GM11168 (cell line): ENCODE measurements around the gene AMER2.
"Not testable (repeated sequence)": the region's sequence is repeated elsewhere in the genome, so short reads cannot be mapped to it uniquely, and the experiment has no call there.

Experiments used
- in situ Hi-C: fragments of 300-500 bp; cut with MboI; formaldehyde crosslinking; loops from one replicate; pipeline ENCODE4 v1.12.0; 2022; ENCODE audit warnings: low sequenced_read_pairs; ENCODE audit not compliant: unreplicated experiment

The AMER2 gene

GRCh38 chr13:25165663-25166062 is 6.4 kb downstream of the AMER2 start:
- in situ Hi-C loops = no loop called here

GRCh38 chr13:25165163-25165562 is 6.9 kb downstream of the AMER2 start:
- in situ Hi-C loops = not testable (repeated sequence)

DNA sequence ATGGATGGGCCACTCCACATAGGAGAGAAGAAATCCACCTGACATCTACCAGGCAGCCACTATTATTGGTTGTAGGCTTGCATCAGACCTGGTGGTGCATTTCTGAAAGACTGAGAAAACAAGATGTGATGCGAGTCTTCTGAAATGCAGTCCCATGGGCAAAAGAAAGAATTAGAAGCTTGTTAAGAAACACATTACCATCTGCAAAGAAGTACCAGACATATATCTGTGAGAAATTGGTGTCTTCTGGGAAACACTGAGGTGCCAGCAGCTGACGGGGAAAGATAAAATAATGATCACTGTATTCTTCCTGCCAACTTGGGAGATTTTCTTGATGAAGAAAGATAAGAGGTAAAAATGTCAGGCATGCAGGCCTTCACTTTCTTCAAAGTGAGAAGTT is 14.4 kb downstream of the AMER2 start:
- in situ Hi-C loops = no loop called here

GRCh38 chr13:25153736-25154135 is 18.4 kb downstream of the AMER2 start:
- in situ Hi-C loops = no loop called here

GRCh38 chr13:25151626-25152195 is 20.4 kb downstream of the AMER2 start:
- in situ Hi-C loops = no loop called here

DNA sequence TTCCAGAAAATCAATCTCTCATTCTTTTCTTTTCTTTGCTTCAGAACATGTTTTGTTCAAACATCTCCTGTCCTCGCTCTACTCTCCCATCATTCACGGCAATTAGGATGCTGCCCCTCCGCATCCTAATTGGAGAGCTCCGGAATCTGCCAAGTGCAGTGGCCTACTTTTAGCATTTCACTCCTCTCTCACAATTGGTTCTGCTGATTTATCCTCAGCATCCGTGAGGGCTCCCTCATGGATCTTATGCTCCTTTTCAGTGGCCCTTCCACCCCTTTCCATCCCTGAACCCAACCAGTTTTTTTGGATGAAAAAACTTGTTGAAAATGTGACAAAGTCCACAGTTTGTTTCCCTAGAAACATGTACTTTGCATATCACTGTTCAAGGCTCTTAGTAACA is 22.4 kb downstream of the AMER2 start:
- in situ Hi-C loops = no loop called here

GRCh38 chr13:25148402-25148771 is 23.7 kb downstream of the AMER2 start:
- in situ Hi-C loops = no loop called here

DNA sequence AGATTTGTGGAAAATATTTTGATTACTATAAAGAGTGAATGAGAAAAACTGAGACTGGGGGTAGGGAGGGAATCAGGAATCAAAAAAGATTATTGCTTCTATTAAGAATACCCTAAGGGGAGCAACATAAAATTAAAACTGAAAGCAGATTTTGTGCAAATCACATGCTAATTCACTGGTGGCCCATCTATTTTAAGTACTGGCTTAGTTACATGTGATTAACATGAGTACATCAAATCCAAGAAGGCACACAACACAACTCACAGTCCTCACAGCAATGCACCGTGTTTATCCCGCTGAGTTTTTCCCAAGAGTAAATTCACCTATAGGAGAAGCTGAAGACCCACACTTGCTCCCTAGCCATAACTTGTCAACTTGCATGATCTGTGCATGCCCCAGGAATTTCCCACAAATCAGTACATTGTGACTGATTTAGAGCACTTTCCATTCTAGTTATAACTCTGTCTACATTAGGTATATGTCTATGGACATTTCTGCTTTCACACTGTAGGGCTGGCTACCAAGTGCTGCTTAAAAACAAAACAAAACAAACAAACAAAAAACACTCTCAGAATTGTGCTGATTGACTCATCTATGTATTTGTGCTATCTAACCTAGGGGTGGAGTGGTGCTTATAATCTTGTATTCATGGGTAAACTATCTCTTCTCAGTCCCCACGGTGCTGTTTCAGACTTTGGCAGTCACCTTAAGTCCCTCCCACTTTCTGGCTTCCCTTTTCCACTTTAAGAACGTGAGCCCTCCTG is 24.3 kb downstream of the AMER2 start:
- in situ Hi-C loops = no loop called here

- in situ Hi-C loops = no loop called here
These were observed 28.4 kb downstream of the AMER2 start for GRCh38 chr13:25143706-25144105.

GRCh38 chr13:25141042-25141441 is 31.0 kb downstream of the AMER2 start:
- in situ Hi-C loops = no loop called here

DNA sequence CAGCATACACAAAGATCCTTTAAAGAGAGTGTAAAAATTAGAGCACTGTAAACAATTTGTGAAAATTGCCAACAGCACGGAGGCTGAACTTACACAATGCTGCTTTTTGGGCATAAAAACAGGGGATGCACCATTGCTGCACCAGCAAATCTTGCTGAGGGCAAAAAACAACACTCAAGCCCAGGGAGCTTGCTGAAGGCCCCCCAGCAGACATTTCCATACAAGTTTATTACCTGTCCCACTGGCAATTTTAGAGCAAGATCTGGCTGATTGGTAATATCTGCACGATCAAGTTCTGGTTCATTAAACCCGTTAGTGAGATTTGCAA is 34.3 kb downstream of the AMER2 start:
- in situ Hi-C loops = no loop called here

DNA sequence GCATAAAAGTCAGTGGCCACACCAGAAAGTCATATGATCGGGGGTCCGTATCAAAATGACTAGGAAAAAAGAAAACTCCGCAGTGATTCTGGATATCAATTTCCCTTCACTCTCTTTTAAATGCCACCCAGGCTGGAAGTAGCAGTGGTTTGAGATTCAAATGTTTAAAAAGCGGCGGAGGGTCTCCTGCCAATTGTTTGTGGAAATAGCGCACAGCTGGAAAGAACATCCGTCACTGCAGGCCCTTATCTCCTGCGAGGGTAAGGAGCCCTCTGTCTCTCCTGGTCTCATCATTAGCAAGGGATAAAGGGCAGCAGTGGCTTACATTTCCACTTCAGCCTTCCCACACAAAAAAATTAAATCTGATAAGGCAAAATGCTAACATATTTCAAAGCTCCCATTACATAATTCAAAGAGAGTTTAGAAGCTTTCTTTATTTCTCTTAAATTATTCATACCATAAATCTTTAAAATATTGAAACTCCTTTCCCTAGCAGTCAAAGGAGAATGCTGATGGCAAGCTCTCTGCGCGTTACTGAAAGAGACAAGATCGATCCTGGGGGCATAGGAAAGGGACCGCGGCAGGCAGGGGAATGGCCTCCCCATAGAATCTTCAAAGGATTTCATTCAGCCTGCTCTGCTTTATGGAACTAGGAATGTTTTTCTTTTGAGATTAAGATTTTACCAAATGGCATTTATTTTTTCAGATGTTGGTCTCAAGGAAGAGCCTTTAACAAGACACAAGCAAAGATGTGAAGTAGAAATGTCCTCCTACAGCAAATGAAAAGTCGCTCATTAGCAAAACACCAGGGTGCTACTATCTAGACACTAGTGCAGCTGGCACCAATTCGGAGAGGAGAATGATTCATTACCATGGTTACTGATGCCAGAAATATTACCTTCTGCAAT is 35.0 kb downstream of the AMER2 start:
- in situ Hi-C loops = no loop called here

DNA sequence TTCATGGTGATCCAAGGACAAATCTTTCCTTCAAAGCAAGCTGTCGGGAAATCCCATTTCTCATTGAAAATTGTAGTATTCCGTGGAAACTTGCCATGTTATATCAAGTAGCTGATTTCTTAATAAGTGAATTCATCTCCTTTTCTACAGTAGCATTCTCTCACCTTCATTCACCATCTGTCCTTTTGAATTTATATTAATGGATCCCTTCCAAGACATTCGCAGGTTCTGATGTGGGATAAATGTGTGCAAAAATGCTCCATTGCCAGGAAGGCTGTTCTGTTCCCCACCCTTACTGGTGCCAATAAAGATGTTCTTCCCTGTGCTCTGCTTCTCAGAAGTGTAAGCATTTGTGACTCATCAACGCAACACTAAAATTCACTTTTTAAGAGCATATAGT is 36.2 kb downstream of the AMER2 start:
- in situ Hi-C loops = no loop called here

- in situ Hi-C loops = no loop called here
These were observed 39.2 kb downstream of the AMER2 start for GRCh38 chr13:25132751-25133390.

- in situ Hi-C loops = no loop called here
These were observed 40.1 kb downstream of the AMER2 start for GRCh38 chr13:25131881-25132420.

DNA sequence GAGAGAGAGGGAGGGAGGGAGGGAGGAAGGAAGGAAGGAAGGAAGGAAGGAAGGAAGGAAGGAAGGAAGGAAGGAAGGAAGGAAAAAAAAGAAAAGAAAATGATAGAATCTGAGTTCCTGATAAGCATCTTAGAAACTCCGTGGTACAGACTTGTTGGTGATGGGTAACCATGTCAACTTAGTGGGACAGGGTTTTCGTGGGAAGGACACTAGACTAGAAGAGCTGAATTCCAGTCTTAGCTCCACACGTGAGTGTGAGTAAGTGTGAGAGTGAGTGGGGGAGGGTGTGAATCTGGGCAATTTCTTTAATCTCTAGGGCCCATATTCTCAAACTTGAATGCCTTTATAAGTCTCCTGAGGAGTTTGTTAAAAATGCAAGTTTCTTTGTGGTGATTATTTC is 41.1 kb downstream of the AMER2 start:
- in situ Hi-C loops = no loop called here

GRCh38 chr13:25118378-25118905 is 53.6 kb downstream of the AMER2 start:
- in situ Hi-C loops = no loop called here

GRCh38 chr13:25117312-25117711 is 54.8 kb downstream of the AMER2 start:
- in situ Hi-C loops = no loop called here

- in situ Hi-C loops = no loop called here
These were observed 56.0 kb downstream of the AMER2 start for GRCh38 chr13:25116044-25116443.

- in situ Hi-C loops = no loop called here
These were observed 57.9 kb downstream of the AMER2 start for GRCh38 chr13:25114220-25114619.
